Measurements from ENCODE around the gene PPP1R1A. TPM values are rescaled to one million over a fixed set of nuclear protein-coding genes. Genes with fewer than 3 reads are reported as not detected.
A peak's percentile ranks its signal among the peaks of the same experiment; 100 is the strongest.

PPP1R1A gene
- total RNA-seq, 2 donors from 2014 or later, result not detected

- no peak overlapping the region for H3K27ac Mint-ChIP-seq
Measured at GRCh38 chr12:54562750-54563356, 25.6 kb downstream of the PPP1R1A start.

GRCh38 chr12:54561164-54561563 is 27.3 kb downstream of the PPP1R1A start:
- H3K4me3 Mint-ChIP-seq, result peak overlapping the region; percentile 83
- peaks cover 9% of the 10 kb centered on the region for H3K4me1 Mint-ChIP-seq
- H3K27ac Mint-ChIP-seq, result peak overlapping the region; percentile 71
- ATAC-seq, result no peak
- no peak for DNase-seq
- no peaks in the 10 kb centered on the region for H3K27me3 Mint-ChIP-seq
- H3K9me3 ChIP-seq (ENCODE audit: control insufficient read depth, low read length, poor library complexity, severe bottlenecking), result no peaks in the 10 kb centered on the region
- H3K36me3 Mint-ChIP-seq (ENCODE audit: low read depth), result no peaks in the 10 kb centered on the region

More at GRCh38 chr12:54562750-54563356, 25.6 kb downstream of the PPP1R1A start:
- peaks cover 9% of the 10 kb centered on the region for H3K4me1 Mint-ChIP-seq
- no peak overlapping the region for H3K4me3 Mint-ChIP-seq
- H3K36me3 Mint-ChIP-seq (ENCODE audit: low read depth), result peaks cover 3% of the 10 kb centered on the region
- ATAC-seq, result no peak
- DNase-seq, result no peak
- no peaks in the 10 kb centered on the region for H3K9me3 ChIP-seq (ENCODE audit: control insufficient read depth, low read length, poor library complexity, severe bottlenecking)
- H3K27me3 Mint-ChIP-seq, result no peaks in the 10 kb centered on the region

DNA sequence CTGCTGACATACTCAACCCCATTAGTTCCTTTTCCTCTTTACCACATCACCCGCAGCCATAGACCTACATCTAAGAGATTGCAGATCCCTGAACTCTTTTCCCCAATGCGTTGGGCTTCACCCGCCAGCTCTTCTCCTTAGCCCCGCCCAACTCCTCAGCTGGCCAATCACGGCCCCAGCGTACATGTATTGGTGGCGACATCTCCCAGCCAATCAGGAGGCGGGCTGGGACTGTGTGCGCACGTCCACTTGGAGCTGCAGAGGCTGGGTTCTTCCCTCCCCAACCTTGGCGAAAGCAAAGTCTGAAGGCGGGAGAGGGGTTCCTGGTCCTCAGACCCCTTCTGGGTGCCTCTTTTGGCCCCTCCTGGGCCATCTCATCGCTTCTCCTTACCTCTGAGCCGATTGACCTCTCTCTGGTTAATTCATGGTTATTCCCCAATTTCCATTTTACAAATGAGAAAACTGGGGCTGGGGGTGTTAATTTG is 28.0 kb downstream of the PPP1R1A start:
- DNase-seq, result peak; percentile 77 to 82 (median 79)
- peaks cover 9% of the 10 kb centered on the region for H3K4me1 Mint-ChIP-seq
- H3K36me3 Mint-ChIP-seq (ENCODE audit: low read depth), result no peaks in the 10 kb centered on the region
- peak overlapping the region; percentile 71 for H3K27ac Mint-ChIP-seq
- no peaks in the 10 kb centered on the region for H3K9me3 ChIP-seq (ENCODE audit: control insufficient read depth, low read length, poor library complexity, severe bottlenecking)
- peak overlapping the region; percentile 83 for H3K4me3 Mint-ChIP-seq
- no peaks in the 10 kb centered on the region for H3K27me3 Mint-ChIP-seq
- ATAC-seq, result peak; percentile 100

- Mint-ChIP-seq H3K27me3 (no peaks in the 10 kb centered on the region), H3K27ac (no peak overlapping the region), H3K4me3 (no peak overlapping the region), H3K4me1 (peaks cover 7% of the 10 kb centered on the region), H3K36me3 (ENCODE audit: low read depth) (no peaks in the 10 kb centered on the region)
- ATAC-seq, result no peak
- no peaks in the 10 kb centered on the region for H3K9me3 ChIP-seq (ENCODE audit: control insufficient read depth, low read length, poor library complexity, severe bottlenecking)
- no peak for DNase-seq
Measured at GRCh38 chr12:54558759-54559158, 29.7 kb downstream of the PPP1R1A start.

GRCh38 chr12:54558311-54558710 is 30.1 kb downstream of the PPP1R1A start:
- Mint-ChIP-seq H3K4me1 (peaks cover 7% of the 10 kb centered on the region), H3K27ac (no peak overlapping the region), H3K4me3 (no peak overlapping the region), H3K27me3 (peaks cover 4% of the 10 kb centered on the region), H3K36me3 (ENCODE audit: low read depth) (peaks cover 4% of the 10 kb centered on the region)
- ATAC-seq (no peak), DNase-seq (no peak)
- no peaks in the 10 kb centered on the region for H3K9me3 ChIP-seq (ENCODE audit: control insufficient read depth, low read length, poor library complexity, severe bottlenecking)

GRCh38 chr12:54555670-54556257 is 32.7 kb downstream of the PPP1R1A start:
- peaks cover 7% of the 10 kb centered on the region for H3K36me3 Mint-ChIP-seq (ENCODE audit: low read depth)
- ATAC-seq, result no peak

GRCh38 chr12:54549774-54550451 is 38.5 kb downstream of the PPP1R1A start:
- Mint-ChIP-seq H3K27ac (peak overlapping the region; percentile 37), H3K4me1 (peaks cover 25% of the 10 kb centered on the region), H3K36me3 (ENCODE audit: low read depth) (peaks cover 8% of the 10 kb centered on the region), H3K27me3 (peaks cover 20% of the 10 kb centered on the region), H3K4me3 (peak overlapping the region; percentile 72)
- DNase-seq (no peak), ATAC-seq (peak; percentile 29)
- no peaks in the 10 kb centered on the region for H3K9me3 ChIP-seq (ENCODE audit: control insufficient read depth, low read length, poor library complexity, severe bottlenecking)

More at GRCh38 chr12:54555670-54556257, 32.7 kb downstream of the PPP1R1A start:
- no peaks in the 10 kb centered on the region for H3K9me3 ChIP-seq (ENCODE audit: control insufficient read depth, low read length, poor library complexity, severe bottlenecking)
- Mint-ChIP-seq H3K4me1 (peaks cover 4% of the 10 kb centered on the region), H3K27ac (no peak overlapping the region), H3K27me3 (peaks cover 11% of the 10 kb centered on the region), H3K4me3 (no peak overlapping the region)
- DNase-seq, result no peak

- Mint-ChIP-seq H3K27me3 (peaks cover 16% of the 10 kb centered on the region), H3K4me3 (no peak overlapping the region), H3K36me3 (ENCODE audit: low read depth) (peaks cover 9% of the 10 kb centered on the region), H3K4me1 (peaks cover 25% of the 10 kb centered on the region), H3K27ac (peak overlapping the region; percentile 54)
- ATAC-seq (no peak), DNase-seq (no peak)
- no peaks in the 10 kb centered on the region for H3K9me3 ChIP-seq (ENCODE audit: control insufficient read depth, low read length, poor library complexity, severe bottlenecking)
Measured at GRCh38 chr12:54546511-54546910, 41.9 kb downstream of the PPP1R1A start.

DNA sequence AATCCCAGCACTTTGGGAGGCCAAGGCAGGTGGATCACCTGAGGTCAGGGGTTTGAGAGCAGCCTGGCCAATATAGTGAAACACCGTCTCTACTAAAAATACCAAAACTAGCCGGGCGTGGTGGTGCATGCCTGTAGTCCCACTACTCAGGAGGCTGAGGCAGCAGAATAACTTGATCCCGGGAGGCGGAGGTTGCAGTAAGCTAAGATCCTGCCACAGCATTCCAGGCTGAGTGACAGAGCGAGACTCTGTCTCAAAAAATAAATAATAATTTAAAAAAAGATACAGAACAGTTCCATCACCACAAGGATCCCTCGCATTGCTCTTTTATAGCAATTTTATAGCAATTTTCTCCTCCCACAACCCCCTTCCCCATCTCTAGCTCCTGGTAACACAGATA is 43.7 kb downstream of the PPP1R1A start:
- Mint-ChIP-seq H3K36me3 (ENCODE audit: low read depth) (peaks cover 8% of the 10 kb centered on the region), H3K4me1 (peaks cover 15% of the 10 kb centered on the region), H3K4me3 (no peak overlapping the region), H3K27ac (no peak overlapping the region), H3K27me3 (no peaks in the 10 kb centered on the region)
- DNase-seq (no peak), ATAC-seq (no peak)
- no peaks in the 10 kb centered on the region for H3K9me3 ChIP-seq (ENCODE audit: control insufficient read depth, low read length, poor library complexity, severe bottlenecking)

- Mint-ChIP-seq H3K27me3 (no peaks in the 10 kb centered on the region), H3K4me3 (no peak overlapping the region), H3K36me3 (ENCODE audit: low read depth) (peaks cover 11% of the 10 kb centered on the region), H3K4me1 (peaks cover 6% of the 10 kb centered on the region), H3K27ac (no peak overlapping the region)
- no peak for DNase-seq
- H3K9me3 ChIP-seq (ENCODE audit: control insufficient read depth, low read length, poor library complexity, severe bottlenecking), result no peaks in the 10 kb centered on the region
- ATAC-seq, result no peak
Measured at GRCh38 chr12:54543526-54543925, 44.9 kb downstream of the PPP1R1A start.

GRCh38 chr12:54541751-54542290 is 46.6 kb downstream of the PPP1R1A start:
- Mint-ChIP-seq H3K36me3 (ENCODE audit: low read depth) (peaks cover 11% of the 10 kb centered on the region), H3K27ac (no peak overlapping the region)
- no peak for ATAC-seq

GRCh38 chr12:54538136-54538700 is 50.2 kb downstream of the PPP1R1A start:
- Mint-ChIP-seq H3K4me3 (no peak overlapping the region), H3K27ac (peak overlapping the region; percentile 9)
- ATAC-seq, result no peak

More at GRCh38 chr12:54541751-54542290, 46.6 kb downstream of the PPP1R1A start:
- no peak for DNase-seq
- Mint-ChIP-seq H3K4me3 (no peak overlapping the region), H3K27me3 (no peaks in the 10 kb centered on the region), H3K4me1 (peaks cover 3% of the 10 kb centered on the region)
- no peaks in the 10 kb centered on the region for H3K9me3 ChIP-seq (ENCODE audit: control insufficient read depth, low read length, poor library complexity, severe bottlenecking)

DNA sequence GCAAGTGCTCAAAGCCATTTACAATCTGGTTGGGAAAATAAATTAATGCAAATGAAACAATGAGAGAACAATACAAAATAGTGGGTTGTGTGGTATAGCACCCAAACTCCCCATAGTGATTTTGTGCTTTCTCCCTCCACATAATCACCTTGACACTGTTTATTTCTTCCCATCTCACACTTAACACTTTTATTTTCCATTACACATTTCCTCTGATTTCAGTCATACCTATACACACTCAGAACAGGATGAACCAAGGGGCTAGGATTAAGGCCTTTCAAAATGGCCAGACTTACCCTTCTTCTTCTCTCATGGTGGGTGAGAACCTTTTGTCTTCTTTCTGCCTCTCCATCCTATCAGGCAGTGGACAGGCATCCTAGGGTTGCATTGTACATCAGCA is 53.0 kb downstream of the PPP1R1A start:
- ATAC-seq (no peak), DNase-seq (no peak)
- no peaks in the 10 kb centered on the region for H3K27me3 Mint-ChIP-seq
- no peak overlapping the region for H3K27ac Mint-ChIP-seq
- peaks cover 4% of the 10 kb centered on the region for H3K4me1 Mint-ChIP-seq
- no peaks in the 10 kb centered on the region for H3K9me3 ChIP-seq (ENCODE audit: control insufficient read depth, low read length, poor library complexity, severe bottlenecking)
- H3K36me3 Mint-ChIP-seq (ENCODE audit: low read depth), result peaks cover 19% of the 10 kb centered on the region
- H3K4me3 Mint-ChIP-seq, result no peak overlapping the region

More at GRCh38 chr12:54538136-54538700, 50.2 kb downstream of the PPP1R1A start:
- Mint-ChIP-seq H3K4me1 (no peaks in the 10 kb centered on the region), H3K27me3 (no peaks in the 10 kb centered on the region), H3K36me3 (ENCODE audit: low read depth) (peaks cover 17% of the 10 kb centered on the region)
- DNase-seq, result no peak
- no peaks in the 10 kb centered on the region for H3K9me3 ChIP-seq (ENCODE audit: control insufficient read depth, low read length, poor library complexity, severe bottlenecking)
